Vagina (tissue), 2 donors: ENCODE measurements around the gene CORO2B.

Experiments
- CTCF ChIP-seq, 3 experiments: fragments of 450-650 bp in 2 of 3; fragments of 200-600 bp in 1 of 3; sonication (generic) in 1 of 3; IDR thresholded peaks; one replicate each; pipeline ENCODE4 v1.5.1; 2017 to 2019; ENCODE audit warnings: antibody characterized with exemption in 3 of 3, mild to moderate bottlenecking in 2 of 3, moderate library complexity in 2 of 3
- POLR2AphosphoS5 ChIP-seq, 2 donors: sonication (generic); formaldehyde crosslinking; IDR thresholded peaks; one replicate each; pipeline ENCODE4 v1.9.0; 2017; ENCODE audit warnings: antibody characterized with exemption in 2 of 2, mild to moderate bottlenecking in 2 of 2, low read depth in 1 of 2; ENCODE audit not compliant: insufficient read depth in 1 of 2

GRCh38 chr15:68726246-68726645 lies 147.5 kb downstream of the CORO2B start:
- TF ChIP-seq CTCF (IDR thresholded peaks at IDR 0.05), result no peak
- no peak for TF ChIP-seq POLR2AphosphoS5 (IDR thresholded peaks at IDR 0.05; ENCODE audit: insufficient read depth in 1 of 2, low read depth in 1 of 2)
